Activated CD4-positive, alpha-beta T cell treated with anti-CD3 and anti-CD28 coated beads, Interleukin-2, Interleukin-6, amounts not matched to agents 100 ng/mL and 50 ng/mL, durations not matched to agents 16 hours and 8 hours (primary cell): ENCODE results near the gene SLC9A6.
"Not testable (repeated sequence)": the region's sequence is repeated elsewhere in the genome, so short reads cannot be mapped to it uniquely, and the experiment has no call there.

Experiments
- DNase-seq: peaks from one replicate; pipeline ENCODE4 v3.0.0-alpha.2; 2020

Gene SLC9A6

GRCh38 chrX:136030303-136031191 is 45.3 kb downstream of the SLC9A6 start:
- no peak for DNase-seq

- DNase-seq: no peak
These were observed 46.4 kb downstream of the SLC9A6 start for GRCh38 chrX:136031626-136032025.

GRCh38 chrX:136032370-136032769 is 47.1 kb downstream of the SLC9A6 start:
- no peak for DNase-seq

GRCh38 chrX:136034668-136035067 is 49.4 kb downstream of the SLC9A6 start:
- no peak for DNase-seq

- no peak for DNase-seq
These were observed 50.4 kb downstream of the SLC9A6 start for GRCh38 chrX:136035663-136036062.

- DNase-seq: no peak
These were observed 54.2 kb downstream of the SLC9A6 start for GRCh38 chrX:136039485-136039884.

- DNase-seq: no peak
These were observed 54.7 kb downstream of the SLC9A6 start for GRCh38 chrX:136039968-136040367.

GRCh38 chrX:136041254-136041812 is 56.1 kb downstream of the SLC9A6 start:
- no peak for DNase-seq

GRCh38 chrX:136045008-136045407 is 59.8 kb downstream of the SLC9A6 start:
- DNase-seq: no peak

- DNase-seq: no peak
These were observed 61.2 kb downstream of the SLC9A6 start for GRCh38 chrX:136046295-136047015.

GRCh38 chrX:136047016-136047642 is 61.9 kb downstream of the SLC9A6 start:
- DNase-seq: no peak

GRCh38 chrX:136047969-136048368 is 62.7 kb downstream of the SLC9A6 start:
- DNase-seq: no peak

GRCh38 chrX:136048446-136048845 is 63.2 kb downstream of the SLC9A6 start:
- no peak for DNase-seq

GRCh38 chrX:136049608-136050007 is 64.4 kb downstream of the SLC9A6 start:
- DNase-seq: no peak

- DNase-seq: not testable (repeated sequence)
These were observed 65.6 kb downstream of the SLC9A6 start for GRCh38 chrX:136050875-136051274.

GRCh38 chrX:136051611-136052010 is 66.4 kb downstream of the SLC9A6 start:
- no peak for DNase-seq

GRCh38 chrX:136055651-136056221 is 70.5 kb downstream of the SLC9A6 start:
- no peak for DNase-seq

- no peak for DNase-seq
These were observed 72.3 kb downstream of the SLC9A6 start for GRCh38 chrX:136057567-136057966.

GRCh38 chrX:136059350-136059749 is 74.1 kb downstream of the SLC9A6 start:
- no peak for DNase-seq

- DNase-seq: no peak
These were observed 76.1 kb downstream of the SLC9A6 start for GRCh38 chrX:136061286-136061685.

- no peak for DNase-seq
These were observed 76.5 kb downstream of the SLC9A6 start for GRCh38 chrX:136061696-136062095.

- no peak for DNase-seq
These were observed 78.3 kb downstream of the SLC9A6 start for GRCh38 chrX:136063340-136064079.
